OCI-LY7 (cell line): ENCODE data around the gene KIRREL3. TPM values are rescaled to one million over a fixed set of nuclear protein-coding genes. Genes with fewer than 3 reads are reported as not detected.

Source experiments
- BruUV-seq: library from RNA; stranded (reverse); fragments of 400-500 nt; replicated peaks from 2 replicates; lab custom pipeline; 2021; lab: Mats Ljungman, UMichigan
- CTCF ChIA-PET: fragments of 300-600 bp; sonication (Branson Sonifier 250); formaldehyde crosslinking; loops from one replicate; lab custom pipeline; 2022; ENCODE audit warnings: antibody characterized with exemption; ENCODE audit not compliant: unreplicated experiment; lab: Charles Lee
- POLR2A ChIA-PET: fragments of 300-600 bp; sonication (Branson Sonifier 250); formaldehyde crosslinking; loops from one replicate; lab custom pipeline; 2022; ENCODE audit warnings: antibody characterized with exemption; lab: Charles Lee
- DNase-seq: peaks from one replicate; pipeline ENCODE4 v3.0.0-alpha.2; 2015; ENCODE audit warnings: low spot score
- H2AFZ ChIP-seq: fragments of 200-600 bp; sonication (generic), shearing (Covaris generic); 2 replicates; pipeline ENCODE4 v1.6.1; 2014; ENCODE audit warnings: mild to moderate bottlenecking, antibody characterized with exemption, low read length, moderate library complexity
- H3K27ac ChIP-seq: fragments of 200-600 bp; sonication (generic); 2 replicates; pipeline ENCODE4 v1.5.1; 2014; ENCODE audit warnings: mixed run types, low read depth, mild to moderate bottlenecking, moderate library complexity, low read length, inconsistent platforms; ENCODE audit not compliant: poor library complexity, severe bottlenecking
- H3K36me3 ChIP-seq: fragments of 200-600 bp; sonication (generic); 2 replicates; pipeline ENCODE4 v1.6.1; 2014; ENCODE audit warnings: mild to moderate bottlenecking, antibody characterized with exemption, low read length, moderate library complexity, mixed read lengths; ENCODE audit not compliant: insufficient read depth
- H3K4me1 ChIP-seq: fragments of 200-600 bp; sonication (generic); 2 replicates; pipeline ENCODE4 v1.5.1; 2014; ENCODE audit warnings: mild to moderate bottlenecking, low read length; ENCODE audit not compliant: insufficient read depth, poor library complexity, severe bottlenecking
- H3K4me2 ChIP-seq: fragments of 200-600 bp; sonication (generic); 2 replicates; pipeline ENCODE4 v1.6.1; 2014; ENCODE audit warnings: mild to moderate bottlenecking, low read length
- H3K4me3 ChIP-seq: fragments of 200-600 bp; sonication (generic); 2 replicates; pipeline ENCODE4 v1.5.1; 2014; ENCODE audit warnings: mild to moderate bottlenecking, low read depth, low read length; ENCODE audit not compliant: poor library complexity, severe bottlenecking
- H3K79me2 ChIP-seq: fragments of 200-600 bp; sonication (generic); 2 replicates; pipeline ENCODE4 v1.6.1; 2016; ENCODE audit warnings: low read depth, mild to moderate bottlenecking, low read length, moderate library complexity, mixed read lengths; ENCODE audit not compliant: insufficient read depth
- H3K9me2 ChIP-seq: fragments of 200-600 bp; sonication (generic); 2 replicates; pipeline ENCODE4 v1.6.1; 2016; ENCODE audit warnings: mild to moderate bottlenecking, low read length, mixed read lengths; ENCODE audit not compliant: insufficient read depth
- H3K9me3 ChIP-seq: fragments of 200-600 bp; sonication (generic); 2 replicates; pipeline ENCODE4 v1.6.1; 2014; ENCODE audit warnings: mild to moderate bottlenecking, mixed run types, low read length, mixed read lengths
- H4K20me1 ChIP-seq: fragments of 200-600 bp; sonication (generic); 2 replicates; pipeline ENCODE4 v1.6.1; 2014; ENCODE audit warnings: mild to moderate bottlenecking, antibody characterized with exemption, low read length, moderate library complexity, mixed read lengths; ENCODE audit not compliant: insufficient read depth
- EZH2phosphoT487 ChIP-seq: fragments of 200-600 bp; sonication (generic); IDR thresholded peaks from 2 replicates; pipeline ENCODE4 v1.6.1; 2018; ENCODE audit warnings: low read depth, borderline replicate concordance, mild to moderate bottlenecking, mixed run types, antibody characterized with exemption, low read length, moderate library complexity, mixed read lengths
- intact Hi-C: fragments of 100-400 bp; cut with micrococcal nuclease; formaldehyde crosslinking; loops from one replicate; pipeline ENCODE4 v1.10.0; 2022; ENCODE audit not compliant: unreplicated experiment
- total RNA-seq, 2 experiments: library from RNA; depleted of rRNA in 1 of 2; stranded (reverse); fragments of >200 nt in 1 of 2; shearing (Covaris generic) in 1 of 2; gene quantifications; 2 replicates each; pipeline ENCODE4 v1.2.3, GENCODE V29; 2014 to 2022
- TF ChIP-seq, protein P1 (sequence below): fragments of 200-600 bp; sonication (generic); conservative IDR thresholded peaks from 2 replicates; pipeline ENCODE4 v1.5.1; 2014; ENCODE audit warnings: mild to moderate bottlenecking, antibody characterized with exemption, low read length, moderate library complexity, mixed read lengths

Gene KIRREL3
- total RNA-seq, 2 experiments from 2014 or later, result not detected

DNA sequence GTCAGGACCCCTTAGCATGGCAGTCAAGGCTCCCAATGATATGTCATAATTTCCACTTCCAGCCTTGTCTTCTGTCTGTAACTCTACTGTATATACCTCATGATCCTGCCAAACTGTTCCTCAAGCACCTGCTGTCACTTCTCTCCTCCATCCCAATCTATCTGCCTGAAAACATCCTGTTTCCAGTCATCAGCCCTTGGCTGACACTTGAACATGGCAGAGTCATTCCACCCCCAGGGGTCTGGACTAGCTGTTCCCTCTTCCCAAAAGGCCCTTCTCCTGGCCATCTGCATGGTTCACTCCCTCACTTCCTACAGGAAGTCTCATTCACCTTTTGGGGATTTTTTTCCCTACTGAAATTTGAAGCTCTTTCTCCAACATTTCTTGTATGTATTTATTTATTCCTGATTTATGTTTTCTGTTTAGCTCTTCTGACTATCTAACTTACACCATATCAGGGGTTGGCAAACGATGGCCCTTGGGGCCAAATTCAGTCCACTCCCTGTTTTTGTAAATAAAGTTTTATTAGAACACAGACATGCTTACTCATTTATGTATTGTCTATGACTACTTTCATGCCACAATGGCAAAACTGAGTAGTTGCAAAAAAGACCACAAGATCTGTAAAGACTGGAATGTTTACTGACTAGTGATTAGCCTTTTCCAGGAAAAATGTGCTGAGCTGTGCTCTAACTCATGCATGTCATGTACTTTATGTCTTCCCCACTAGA is 278.4 kb downstream of the KIRREL3 start:
- CTCF ChIA-PET, result no interaction called here
- no peak for DNase-seq

GRCh38 chr11:126720539-126721235 is 279.9 kb downstream of the KIRREL3 start:
- no peaks in the 10 kb centered on the region for H4K20me1 ChIP-seq
- no TSS peak for BruUV-seq
- H2AFZ ChIP-seq, result no peak overlapping the region
- TF ChIP-seq EZH2phosphoT487, result no peak
- TF ChIP-seq, protein P1, sequence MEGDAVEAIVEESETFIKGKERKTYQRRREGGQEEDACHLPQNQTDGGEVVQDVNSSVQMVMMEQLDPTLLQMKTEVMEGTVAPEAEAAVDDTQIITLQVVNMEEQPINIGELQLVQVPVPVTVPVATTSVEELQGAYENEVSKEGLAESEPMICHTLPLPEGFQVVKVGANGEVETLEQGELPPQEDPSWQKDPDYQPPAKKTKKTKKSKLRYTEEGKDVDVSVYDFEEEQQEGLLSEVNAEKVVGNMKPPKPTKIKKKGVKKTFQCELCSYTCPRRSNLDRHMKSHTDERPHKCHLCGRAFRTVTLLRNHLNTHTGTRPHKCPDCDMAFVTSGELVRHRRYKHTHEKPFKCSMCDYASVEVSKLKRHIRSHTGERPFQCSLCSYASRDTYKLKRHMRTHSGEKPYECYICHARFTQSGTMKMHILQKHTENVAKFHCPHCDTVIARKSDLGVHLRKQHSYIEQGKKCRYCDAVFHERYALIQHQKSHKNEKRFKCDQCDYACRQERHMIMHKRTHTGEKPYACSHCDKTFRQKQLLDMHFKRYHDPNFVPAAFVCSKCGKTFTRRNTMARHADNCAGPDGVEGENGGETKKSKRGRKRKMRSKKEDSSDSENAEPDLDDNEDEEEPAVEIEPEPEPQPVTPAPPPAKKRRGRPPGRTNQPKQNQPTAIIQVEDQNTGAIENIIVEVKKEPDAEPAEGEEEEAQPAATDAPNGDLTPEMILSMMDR, result no peak
- DNase-seq, result no peak
- no peaks in the 10 kb centered on the region for H3K79me2 ChIP-seq
- H3K4me1 ChIP-seq, result no peaks in the 10 kb centered on the region
- no peaks in the 10 kb centered on the region for H3K36me3 ChIP-seq
- ChIA-PET POLR2A (no interaction called here), CTCF (no interaction called here)
- H3K4me2 ChIP-seq, result no peak overlapping the region
- no peak overlapping the region for H3K27ac ChIP-seq
- H3K9me2 ChIP-seq, result no peaks in the 10 kb centered on the region
- no peak overlapping the region for H3K4me3 ChIP-seq
- H3K9me3 ChIP-seq, result no peaks in the 10 kb centered on the region
- intact Hi-C loops, result no loop called here

More for the DNA sequence above, 278.4 kb downstream of the KIRREL3 start:
- no peak overlapping the region for H2AFZ ChIP-seq
- no peak overlapping the region for H3K4me2 ChIP-seq
- H3K79me2 ChIP-seq, result no peaks in the 10 kb centered on the region
- no peaks in the 10 kb centered on the region for H3K9me2 ChIP-seq
- BruUV-seq, result no TSS peak
- TF ChIP-seq EZH2phosphoT487, result no peak
- TF ChIP-seq, protein P1, result no peak
- POLR2A ChIA-PET, result no interaction called here
- intact Hi-C loops, result no loop called here
- no peaks in the 10 kb centered on the region for H3K9me3 ChIP-seq
- H4K20me1 ChIP-seq, result no peaks in the 10 kb centered on the region
- no peak overlapping the region for H3K4me3 ChIP-seq
- no peaks in the 10 kb centered on the region for H3K4me1 ChIP-seq
- H3K36me3 ChIP-seq, result no peaks in the 10 kb centered on the region
- H3K27ac ChIP-seq, result no peak overlapping the region

DNA sequence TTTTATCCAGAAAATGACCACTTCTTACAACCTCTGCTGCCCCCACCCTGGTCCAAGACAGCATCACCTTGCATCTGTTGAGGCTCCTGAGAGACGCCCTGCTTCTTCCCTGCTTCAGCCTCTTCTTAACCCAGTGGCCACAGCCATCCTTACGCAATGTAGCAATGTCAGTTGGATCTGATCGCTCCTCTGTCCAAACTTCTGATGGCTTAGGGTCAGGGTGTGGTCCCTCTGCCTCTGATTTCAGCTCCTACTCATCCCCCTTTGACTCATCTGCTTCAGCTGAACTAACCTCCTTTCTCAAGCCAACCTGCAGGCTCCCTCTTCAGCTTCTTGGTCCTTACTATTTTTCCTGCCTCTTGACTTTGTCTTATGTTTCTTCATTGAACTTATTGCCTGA is 280.8 kb downstream of the KIRREL3 start:
- TF ChIP-seq EZH2phosphoT487, result no peak
- TF ChIP-seq, protein P1, result no peak
- no peak for DNase-seq
- Histone ChIP-seq H3K79me2 (no peaks in the 10 kb centered on the region), H3K36me3 (no peaks in the 10 kb centered on the region), H3K4me3 (no peak overlapping the region), H3K9me2 (no peaks in the 10 kb centered on the region), H2AFZ (no peak overlapping the region), H3K4me2 (no peak overlapping the region), H3K27ac (no peak overlapping the region), H4K20me1 (no peaks in the 10 kb centered on the region), H3K4me1 (no peaks in the 10 kb centered on the region), H3K9me3 (no peaks in the 10 kb centered on the region)
- CTCF ChIA-PET, result no interaction called here
- intact Hi-C loops, result no loop called here
- no TSS peak for BruUV-seq
- POLR2A ChIA-PET, result no interaction called here
